Measurements from ENCODE around the gene C11orf86. TPM values are rescaled to one million over a fixed set of nuclear protein-coding genes. Genes with fewer than 3 reads are reported as not detected.

C11orf86 gene
- total RNA-seq, 1 donor from 2014 or later, result not detected

GRCh38 chr11:66951135-66951534 lies 24.0 kb upstream of the C11orf86 start:
- H3K4me1 Mint-ChIP-seq (ENCODE audit: low read depth, unreplicated experiment), result peaks cover 13% of the 10 kb centered on the region
- FAIRE-seq (no peak), DNase-seq (ENCODE audit: low read depth) (no peak)
- H3K79me2 ChIP-seq (ENCODE audit: insufficient read depth, low read length), result no peaks in the 10 kb centered on the region
- H3K27me3 Mint-ChIP-seq (ENCODE audit: low read depth, unreplicated experiment), result no peaks in the 10 kb centered on the region
- peaks cover 4% of the 10 kb centered on the region for H3K36me3 Mint-ChIP-seq (ENCODE audit: low read depth, unreplicated experiment)
- no peak overlapping the region for H3K27ac Mint-ChIP-seq (ENCODE audit: unreplicated experiment)
- H3K27ac ChIP-seq (ENCODE audit: low read depth, low read length), result no peak overlapping the region
- no peak overlapping the region for H2AFZ ChIP-seq (ENCODE audit: low read depth, low read length)
- H3K4me3 Mint-ChIP-seq (ENCODE audit: unreplicated experiment), result no peak overlapping the region
- H3K4me2 ChIP-seq (ENCODE audit: low read length), result no peak overlapping the region
- no peak overlapping the region for H3K4me3 ChIP-seq (ENCODE audit: insufficient read depth, low read depth, low read length)
- H3K9me3 Mint-ChIP-seq (ENCODE audit: unreplicated experiment), result no peaks in the 10 kb centered on the region
- TF ChIP-seq EZH2 (IDR thresholded peaks at IDR 0.05; ENCODE audit: insufficient read depth, low read length) (no peak), CTCF (IDR thresholded peaks at IDR 0.05; ENCODE audit: insufficient read depth, low read depth, low read length) (no peak)
- H3K27me3 ChIP-seq (ENCODE audit: insufficient read depth, low read length), result no peaks in the 10 kb centered on the region
- H3K9ac ChIP-seq (ENCODE audit: low read length), result no peak overlapping the region
- H3K36me3 ChIP-seq (ENCODE audit: insufficient read depth, low read length), result no peaks in the 10 kb centered on the region
- peaks cover 11% of the 10 kb centered on the region for H3K4me1 ChIP-seq (ENCODE audit: insufficient read depth, low read length)
- H4K20me1 ChIP-seq (ENCODE audit: insufficient read depth, low read length), result no peaks in the 10 kb centered on the region
- H3K9me3 ChIP-seq (ENCODE audit: insufficient read depth, low read depth, low read length), result no peaks in the 10 kb centered on the region

- FAIRE-seq (no peak), DNase-seq (ENCODE audit: low read depth) (no peak)
- H3K9me3 Mint-ChIP-seq (ENCODE audit: unreplicated experiment), result no peaks in the 10 kb centered on the region
- no peak overlapping the region for H3K4me3 Mint-ChIP-seq (ENCODE audit: unreplicated experiment)
- H3K27ac Mint-ChIP-seq (ENCODE audit: unreplicated experiment), result peak overlapping the region; percentile 62
- Histone ChIP-seq H3K36me3 (ENCODE audit: insufficient read depth, low read length) (no peaks in the 10 kb centered on the region), H3K9me3 (ENCODE audit: insufficient read depth, low read depth, low read length) (no peaks in the 10 kb centered on the region), H3K9ac (ENCODE audit: low read length) (peak overlapping the region; percentile 31), H3K27me3 (ENCODE audit: insufficient read depth, low read length) (no peaks in the 10 kb centered on the region), H3K27ac (ENCODE audit: low read depth, low read length) (no peak overlapping the region), H2AFZ (ENCODE audit: low read depth, low read length) (no peak overlapping the region), H3K4me2 (ENCODE audit: low read length) (peak overlapping the region; percentile 43), H3K79me2 (ENCODE audit: insufficient read depth, low read length) (no peaks in the 10 kb centered on the region), H3K4me1 (ENCODE audit: insufficient read depth, low read length) (peaks cover 16% of the 10 kb centered on the region), H3K4me3 (ENCODE audit: insufficient read depth, low read depth, low read length) (no peak overlapping the region), H4K20me1 (ENCODE audit: insufficient read depth, low read length) (no peaks in the 10 kb centered on the region)
- no peak for TF ChIP-seq EZH2 (IDR thresholded peaks at IDR 0.05; ENCODE audit: insufficient read depth, low read length)
- no peak for TF ChIP-seq CTCF (IDR thresholded peaks at IDR 0.05; ENCODE audit: insufficient read depth, low read depth, low read length)
- peaks cover 4% of the 10 kb centered on the region for H3K36me3 Mint-ChIP-seq (ENCODE audit: low read depth, unreplicated experiment)
- H3K27me3 Mint-ChIP-seq (ENCODE audit: low read depth, unreplicated experiment), result no peaks in the 10 kb centered on the region
- peaks cover 18% of the 10 kb centered on the region for H3K4me1 Mint-ChIP-seq (ENCODE audit: low read depth, unreplicated experiment)
Observed at GRCh38 chr11:66951927-66952337, 23.2 kb upstream of the C11orf86 start.

GRCh38 chr11:66953081-66953833 lies 21.8 kb upstream of the C11orf86 start:
- Mint-ChIP-seq H3K27me3 (ENCODE audit: low read depth, unreplicated experiment) (no peaks in the 10 kb centered on the region), H3K9me3 (ENCODE audit: unreplicated experiment) (no peaks in the 10 kb centered on the region), H3K27ac (ENCODE audit: unreplicated experiment) (no peak overlapping the region), H3K4me3 (ENCODE audit: unreplicated experiment) (peak overlapping the region; percentile 6), H3K36me3 (ENCODE audit: low read depth, unreplicated experiment) (peaks cover 4% of the 10 kb centered on the region), H3K4me1 (ENCODE audit: low read depth, unreplicated experiment) (peaks cover 19% of the 10 kb centered on the region)
- no peak for TF ChIP-seq EZH2 (IDR thresholded peaks at IDR 0.05; ENCODE audit: insufficient read depth, low read length)
- no peak for TF ChIP-seq CTCF (IDR thresholded peaks at IDR 0.05; ENCODE audit: insufficient read depth, low read depth, low read length)
- H3K27ac ChIP-seq (ENCODE audit: low read depth, low read length), result no peak overlapping the region
- no peak overlapping the region for H3K4me2 ChIP-seq (ENCODE audit: low read length)
- H3K4me1 ChIP-seq (ENCODE audit: insufficient read depth, low read length), result peaks cover 25% of the 10 kb centered on the region
- H3K79me2 ChIP-seq (ENCODE audit: insufficient read depth, low read length), result no peaks in the 10 kb centered on the region
- no peaks in the 10 kb centered on the region for H3K9me3 ChIP-seq (ENCODE audit: insufficient read depth, low read depth, low read length)
- H3K27me3 ChIP-seq (ENCODE audit: insufficient read depth, low read length), result no peaks in the 10 kb centered on the region
- no peak overlapping the region for H3K4me3 ChIP-seq (ENCODE audit: insufficient read depth, low read depth, low read length)
- FAIRE-seq (no peak), DNase-seq (ENCODE audit: low read depth) (no peak)
- H4K20me1 ChIP-seq (ENCODE audit: insufficient read depth, low read length), result no peaks in the 10 kb centered on the region
- no peaks in the 10 kb centered on the region for H3K36me3 ChIP-seq (ENCODE audit: insufficient read depth, low read length)
- no peak overlapping the region for H3K9ac ChIP-seq (ENCODE audit: low read length)
- H2AFZ ChIP-seq (ENCODE audit: low read depth, low read length), result no peak overlapping the region
